Measurements from ENCODE around the gene MTCL1. TPM values are rescaled to one million over a fixed set of nuclear protein-coding genes. Genes with fewer than 3 reads are reported as not detected.

The MTCL1 gene
- total and polyA plus RNA-seq, 10 of the 15 experiments (the other 5 are each of a cell fraction or from before 2014, with no cell fraction given), result 0.03 to 0.36 (median 0.13) TPM; not detected in 4

DNA sequence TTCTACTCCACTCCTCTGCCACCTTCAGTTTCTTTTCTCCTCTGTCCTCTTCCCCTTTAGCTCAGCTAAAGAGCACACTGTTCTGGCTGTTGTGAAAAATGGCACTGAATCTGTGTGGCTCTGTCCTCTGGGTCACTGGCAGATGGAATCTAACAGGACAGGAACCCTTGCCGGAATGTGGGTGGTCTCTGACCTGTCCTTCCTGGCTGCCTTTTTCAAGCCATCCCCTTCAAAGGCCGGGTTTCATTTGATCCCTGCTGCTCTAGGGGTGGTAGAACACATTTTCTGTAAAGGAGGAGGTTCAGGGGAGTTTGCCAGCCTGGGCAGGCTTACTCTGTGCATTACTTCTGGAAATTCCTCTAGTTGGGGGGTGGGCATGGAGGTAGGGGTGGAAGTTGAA lies 29.9 kb downstream of the MTCL1 start (continued):
- TF ChIP-seq, protein P1, sequence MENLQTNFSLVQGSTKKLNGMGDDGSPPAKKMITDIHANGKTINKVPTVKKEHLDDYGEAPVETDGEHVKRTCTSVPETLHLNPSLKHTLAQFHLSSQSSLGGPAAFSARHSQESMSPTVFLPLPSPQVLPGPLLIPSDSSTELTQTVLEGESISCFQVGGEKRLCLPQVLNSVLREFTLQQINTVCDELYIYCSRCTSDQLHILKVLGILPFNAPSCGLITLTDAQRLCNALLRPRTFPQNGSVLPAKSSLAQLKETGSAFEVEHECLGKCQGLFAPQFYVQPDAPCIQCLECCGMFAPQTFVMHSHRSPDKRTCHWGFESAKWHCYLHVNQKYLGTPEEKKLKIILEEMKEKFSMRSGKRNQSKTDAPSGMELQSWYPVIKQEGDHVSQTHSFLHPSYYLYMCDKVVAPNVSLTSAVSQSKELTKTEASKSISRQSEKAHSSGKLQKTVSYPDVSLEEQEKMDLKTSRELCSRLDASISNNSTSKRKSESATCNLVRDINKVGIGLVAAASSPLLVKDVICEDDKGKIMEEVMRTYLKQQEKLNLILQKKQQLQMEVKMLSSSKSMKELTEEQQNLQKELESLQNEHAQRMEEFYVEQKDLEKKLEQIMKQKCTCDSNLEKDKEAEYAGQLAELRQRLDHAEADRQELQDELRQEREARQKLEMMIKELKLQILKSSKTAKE (IDR thresholded peaks at IDR 0.05; ENCODE audit: low read depth, poor library complexity, severe bottlenecking), result no peak
- TF ChIP-seq, protein P2, sequence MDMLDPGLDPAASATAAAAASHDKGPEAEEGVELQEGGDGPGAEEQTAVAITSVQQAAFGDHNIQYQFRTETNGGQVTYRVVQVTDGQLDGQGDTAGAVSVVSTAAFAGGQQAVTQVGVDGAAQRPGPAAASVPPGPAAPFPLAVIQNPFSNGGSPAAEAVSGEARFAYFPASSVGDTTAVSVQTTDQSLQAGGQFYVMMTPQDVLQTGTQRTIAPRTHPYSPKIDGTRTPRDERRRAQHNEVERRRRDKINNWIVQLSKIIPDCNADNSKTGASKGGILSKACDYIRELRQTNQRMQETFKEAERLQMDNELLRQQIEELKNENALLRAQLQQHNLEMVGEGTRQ (IDR thresholded peaks at IDR 0.05; ENCODE audit: borderline replicate concordance, low read depth, low read length), result no peak
- TF ChIP-seq CBFB (IDR thresholded peaks at IDR 0.05; ENCODE audit: low read depth), result no peak

DNA sequence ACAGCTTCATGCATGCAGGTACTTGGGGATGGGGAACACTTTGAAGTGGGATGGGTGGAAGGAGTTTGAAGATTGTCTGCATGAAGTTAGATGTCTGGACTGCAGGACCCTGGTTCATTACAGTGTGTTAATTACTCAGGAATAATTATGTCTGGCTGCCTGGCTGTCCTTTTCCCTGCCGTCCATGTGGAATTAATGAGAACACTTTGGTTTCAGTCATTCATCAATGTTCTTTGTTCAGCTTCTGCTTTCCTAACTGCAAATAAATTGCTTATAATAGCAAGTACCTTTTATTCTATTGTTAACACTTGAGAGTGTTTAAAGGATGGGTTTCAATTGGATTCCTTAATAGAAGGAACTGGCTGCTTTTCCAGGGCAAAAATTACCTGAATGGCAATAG lies 35.8 kb downstream of the MTCL1 start:
- SMC1A ChIA-PET (ENCODE audit: uncharacterized antibody, unreplicated experiment), result no interaction called here
- no peak overlapping the region for H3K27ac ChIP-seq (ENCODE audit: control insufficient read depth, insufficient read depth)
- H3K4me3 ChIP-seq, result no peak overlapping the region
- H3K4me1 ChIP-seq (ENCODE audit: control insufficient read depth, insufficient read depth, low read length), result no peaks in the 10 kb centered on the region
- H3K9me3 ChIP-seq (replicated peaks; ENCODE audit: control insufficient read depth, insufficient read depth, low read length), result no peaks in the 10 kb centered on the region; the same call in 1 of the 3 replicates
- RAD21 ChIA-PET (ENCODE audit: unreplicated experiment), result no interaction called here
- FAIRE-seq (no peak), DNase-seq (ENCODE audit: low read depth, low spot score) (no peak), ATAC-seq (no peak)
- H3K36me3 ChIP-seq (ENCODE audit: control insufficient read depth in 2 of 2, insufficient read depth in 2 of 2, low read length in 1 of 2), result no peaks in the 10 kb centered on the region
- H3K9ac ChIP-seq (ENCODE audit: control insufficient read depth, insufficient read depth, low read length), result no peak overlapping the region
- 86% methylated on average over 1 of the region's 1 CpG for WGBS (ENCODE audit: insufficient coverage, insufficient replicate concordance, low lambda C conversion rate, missing lambda C conversion rate)
- H3K27me3 ChIP-seq (replicated peaks in 1 of 2; ENCODE audit: control insufficient read depth in 2 of 2, insufficient read depth in 2 of 2, low read length in 1 of 2), result no peaks in the 10 kb centered on the region
- POLR2A ChIA-PET, result no interaction called here
- no peak overlapping the region for H3K4me2 ChIP-seq (ENCODE audit: control insufficient read depth, insufficient read depth)
- intact Hi-C loops (cut with micrococcal nuclease; ENCODE audit: unreplicated experiment) (no loop called here), in situ Hi-C loops (cut with MboI) (no loop called here)
- BruUV-seq (replicated peaks), result no TSS peak
- CTCF ChIA-PET, result no interaction called here
- no peak overlapping the region for H2AFZ ChIP-seq (ENCODE audit: control insufficient read depth, low read depth, low read length)
- H4K20me1 ChIP-seq (ENCODE audit: control insufficient read depth, insufficient read depth), result no peaks in the 10 kb centered on the region
- no peaks in the 10 kb centered on the region for H3K79me2 ChIP-seq (ENCODE audit: control insufficient read depth, insufficient read depth, low read length)
- TF ChIP-seq JUNB (IDR thresholded peaks at IDR 0.05) (no peak), GATAD2B (conservative IDR thresholded peaks at IDR 0.05; ENCODE audit: low read depth) (no peak), RELA (IDR thresholded peaks at IDR 0.05; ENCODE audit: borderline replicate concordance, partially characterized antibody) (no peak), ZNF207 (IDR thresholded peaks at IDR 0.05; ENCODE audit: borderline replicate concordance) (no peak), PAX5 (IDR thresholded peaks at IDR 0.05; ENCODE audit: borderline replicate concordance, low read depth, low read length) (no peak), SMAD5 (IDR thresholded peaks at IDR 0.05; ENCODE audit: low read depth) (no peak), BCL11A (IDR thresholded peaks at IDR 0.05; ENCODE audit: low read depth, low read length) (no peak), GABPA (IDR thresholded peaks at IDR 0.05; ENCODE audit: low read depth) (no peak), MTA3 (IDR thresholded peaks at IDR 0.05; ENCODE audit: borderline replicate concordance, low read length) (no peak), LARP7 (IDR thresholded peaks at IDR 0.05) (no peak), HDAC6 (IDR thresholded peaks at IDR 0.05; ENCODE audit: unreplicated experiment) (no peak), IRF4 (IDR thresholded peaks at IDR 0.05; ENCODE audit: low read depth, low read length) (no peak), NRF1 (conservative IDR thresholded peaks at IDR 0.05; ENCODE audit: low read depth, low read length) (no peak), BACH1 (IDR thresholded peaks at IDR 0.05; ENCODE audit: borderline replicate concordance) (no peak)
- TF ChIP-seq, protein P3, sequence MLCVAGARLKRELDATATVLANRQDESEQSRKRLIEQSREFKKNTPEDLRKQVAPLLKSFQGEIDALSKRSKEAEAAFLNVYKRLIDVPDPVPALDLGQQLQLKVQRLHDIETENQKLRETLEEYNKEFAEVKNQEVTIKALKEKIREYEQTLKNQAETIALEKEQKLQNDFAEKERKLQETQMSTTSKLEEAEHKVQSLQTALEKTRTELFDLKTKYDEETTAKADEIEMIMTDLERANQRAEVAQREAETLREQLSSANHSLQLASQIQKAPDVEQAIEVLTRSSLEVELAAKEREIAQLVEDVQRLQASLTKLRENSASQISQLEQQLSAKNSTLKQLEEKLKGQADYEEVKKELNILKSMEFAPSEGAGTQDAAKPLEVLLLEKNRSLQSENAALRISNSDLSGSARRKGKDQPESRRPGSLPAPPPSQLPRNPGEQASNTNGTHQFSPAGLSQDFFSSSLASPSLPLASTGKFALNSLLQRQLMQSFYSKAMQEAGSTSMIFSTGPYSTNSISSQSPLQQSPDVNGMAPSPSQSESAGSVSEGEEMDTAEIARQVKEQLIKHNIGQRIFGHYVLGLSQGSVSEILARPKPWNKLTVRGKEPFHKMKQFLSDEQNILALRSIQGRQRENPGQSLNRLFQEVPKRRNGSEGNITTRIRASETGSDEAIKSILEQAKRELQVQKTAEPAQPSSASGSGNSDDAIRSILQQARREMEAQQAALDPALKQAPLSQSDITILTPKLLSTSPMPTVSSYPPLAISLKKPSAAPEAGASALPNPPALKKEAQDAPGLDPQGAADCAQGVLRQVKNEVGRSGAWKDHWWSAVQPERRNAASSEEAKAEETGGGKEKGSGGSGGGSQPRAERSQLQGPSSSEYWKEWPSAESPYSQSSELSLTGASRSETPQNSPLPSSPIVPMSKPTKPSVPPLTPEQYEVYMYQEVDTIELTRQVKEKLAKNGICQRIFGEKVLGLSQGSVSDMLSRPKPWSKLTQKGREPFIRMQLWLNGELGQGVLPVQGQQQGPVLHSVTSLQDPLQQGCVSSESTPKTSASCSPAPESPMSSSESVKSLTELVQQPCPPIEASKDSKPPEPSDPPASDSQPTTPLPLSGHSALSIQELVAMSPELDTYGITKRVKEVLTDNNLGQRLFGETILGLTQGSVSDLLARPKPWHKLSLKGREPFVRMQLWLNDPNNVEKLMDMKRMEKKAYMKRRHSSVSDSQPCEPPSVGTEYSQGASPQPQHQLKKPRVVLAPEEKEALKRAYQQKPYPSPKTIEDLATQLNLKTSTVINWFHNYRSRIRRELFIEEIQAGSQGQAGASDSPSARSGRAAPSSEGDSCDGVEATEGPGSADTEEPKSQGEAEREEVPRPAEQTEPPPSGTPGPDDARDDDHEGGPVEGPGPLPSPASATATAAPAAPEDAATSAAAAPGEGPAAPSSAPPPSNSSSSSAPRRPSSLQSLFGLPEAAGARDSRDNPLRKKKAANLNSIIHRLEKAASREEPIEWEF (IDR thresholded peaks at IDR 0.05; ENCODE audit: insufficient replicate concordance, low read depth, low read length), result no peak

Measured in GM12878 (cell line).